Stimulated activated CD8-positive, alpha-beta memory T cell treated with anti-CD3 and anti-CD28 coated beads, Interleukin-7, amount 100 ng/mL, for 48 hours (primary cell): Measurements from ENCODE around the gene LPP.

Source experiments
- DNase-seq, 2 donors: peaks; one replicate each; pipeline ENCODE4 v3.0.0-alpha.2; 2020; ENCODE audit warnings: low read depth in 1 of 2; ENCODE audit errors: extremely low read depth in 1 of 2

LPP gene

GRCh38 chr3:188876370-188876769 lies 722.4 kb downstream of the LPP start:
- no peak for DNase-seq

GRCh38 chr3:188877381-188877780 lies 723.4 kb downstream of the LPP start:
- DNase-seq: no peak

- no peak for DNase-seq
Observed at GRCh38 chr3:188878076-188878475, 724.1 kb downstream of the LPP start.

GRCh38 chr3:188881954-188882641 lies 728.1 kb downstream of the LPP start:
- no peak for DNase-seq

- DNase-seq: no peak
Observed at GRCh38 chr3:188884299-188885043, 730.5 kb downstream of the LPP start.

- DNase-seq: no peak
Observed at GRCh38 chr3:188888321-188889053, 734.5 kb downstream of the LPP start.

GRCh38 chr3:188889054-188889491 lies 735.1 kb downstream of the LPP start:
- DNase-seq: no peak

GRCh38 chr3:188890572-188891270 lies 736.8 kb downstream of the LPP start:
- no peak for DNase-seq

GRCh38 chr3:188899881-188900280 lies 745.9 kb downstream of the LPP start:
- no peak for DNase-seq

- no peak for DNase-seq
Observed at GRCh38 chr3:188900421-188900951, 746.5 kb downstream of the LPP start.

- no peak for DNase-seq
Observed at GRCh38 chr3:188901126-188901525, 747.2 kb downstream of the LPP start.

- DNase-seq: no peak
Observed at GRCh38 chr3:188901671-188902287, 747.8 kb downstream of the LPP start.

GRCh38 chr3:188904670-188905069 lies 750.7 kb downstream of the LPP start:
- no peak for DNase-seq

GRCh38 chr3:188905547-188905946 lies 751.6 kb downstream of the LPP start:
- DNase-seq: no peak

- DNase-seq: no peak
Observed at GRCh38 chr3:188906236-188906635, 752.3 kb downstream of the LPP start.

GRCh38 chr3:188908002-188908850 lies 754.3 kb downstream of the LPP start:
- DNase-seq: no peak

GRCh38 chr3:188911026-188911850 lies 757.3 kb downstream of the LPP start:
- no peak for DNase-seq

- no peak for DNase-seq
Observed at GRCh38 chr3:188913084-188913483, 759.1 kb downstream of the LPP start.

GRCh38 chr3:188914552-188914951 lies 760.6 kb downstream of the LPP start:
- peak in 1 of 2 donors; percentile 3 for DNase-seq
